Stimulated activated CD8-positive, alpha-beta memory T cell treated with anti-CD3 and anti-CD28 coated beads, Interleukin-7, amount 100 ng/mL, for 1 hour (primary cell): ENCODE measurements around the gene TOPBP1.
"Not testable (repeated sequence)": the region's sequence is repeated elsewhere in the genome, so short reads cannot be mapped to it uniquely, and the experiment has no call there.

Experiments used
- DNase-seq, 2 donors: peaks; one replicate each; pipeline ENCODE4 v3.0.0-alpha.2; 2020; ENCODE audit warnings: low read depth in 2 of 2

TOPBP1 gene

GRCh38 chr3:133661454-133662277, at the start of gene TOPBP1:
Gene TOPBP1, minus strand, starts transcription at chr3:133661941. Its CDS starts 814 bp downstream, at chr3:133661127.
- DNase-seq = peak; percentile 64 to 71

- no peak for DNase-seq
Observed at GRCh38 chr3:133711013-133711412, 49.3 kb upstream of the TOPBP1 start.

- no peak for DNase-seq
Observed at GRCh38 chr3:133709139-133709750, 47.5 kb upstream of the TOPBP1 start.

GRCh38 chr3:133706033-133706432, 44.3 kb upstream of the TOPBP1 start:
- no peak for DNase-seq

- no peak for DNase-seq
Observed at GRCh38 chr3:133703915-133704314, 42.2 kb upstream of the TOPBP1 start.

GRCh38 chr3:133701435-133702358, 40.0 kb upstream of the TOPBP1 start:
- DNase-seq = no peak

GRCh38 chr3:133700351-133700750, 38.6 kb upstream of the TOPBP1 start:
- no peak for DNase-seq

GRCh38 chr3:133699903-133700302, 38.2 kb upstream of the TOPBP1 start:
- no peak for DNase-seq

- no peak for DNase-seq
Observed at GRCh38 chr3:133699467-133699866, 37.7 kb upstream of the TOPBP1 start.

GRCh38 chr3:133697960-133698359, 36.2 kb upstream of the TOPBP1 start:
- DNase-seq = no peak

- no peak for DNase-seq
Observed at GRCh38 chr3:133695560-133696171, 33.9 kb upstream of the TOPBP1 start.

GRCh38 chr3:133694288-133695268, 32.8 kb upstream of the TOPBP1 start:
- no peak for DNase-seq

GRCh38 chr3:133693821-133694220, 32.1 kb upstream of the TOPBP1 start:
- DNase-seq = no peak

GRCh38 chr3:133692759-133693158, 31.0 kb upstream of the TOPBP1 start:
- DNase-seq = no peak

- DNase-seq = no peak
Observed at GRCh38 chr3:133691273-133692107, 29.7 kb upstream of the TOPBP1 start.

- not testable (repeated sequence) for DNase-seq
Observed at GRCh38 chr3:133677993-133678392, 16.3 kb upstream of the TOPBP1 start.

- DNase-seq = no peak
Observed at GRCh38 chr3:133676336-133677118, 14.8 kb upstream of the TOPBP1 start.

GRCh38 chr3:133675631-133676335, 14.0 kb upstream of the TOPBP1 start:
- no peak for DNase-seq
